Stimulated activated CD8-positive, alpha-beta memory T cell treated with anti-CD3 and anti-CD28 coated beads, Interleukin-4, amount 100 ng/mL, for 4 hours (primary cell): Measurements from ENCODE around the gene TRIP13.
A peak's percentile ranks its signal among the peaks of the same experiment; 100 is the strongest.
"Not testable (repeated sequence)": the region's sequence is repeated elsewhere in the genome, so short reads cannot be mapped to it uniquely, and the experiment has no call there.

Source experiments
- DNase-seq, 2 donors: peaks; one replicate each; pipeline ENCODE4 v3.0.0-alpha.2; 2020; ENCODE audit warnings: low read depth in 2 of 2, low spot score in 1 of 2

Gene TRIP13

DNA sequence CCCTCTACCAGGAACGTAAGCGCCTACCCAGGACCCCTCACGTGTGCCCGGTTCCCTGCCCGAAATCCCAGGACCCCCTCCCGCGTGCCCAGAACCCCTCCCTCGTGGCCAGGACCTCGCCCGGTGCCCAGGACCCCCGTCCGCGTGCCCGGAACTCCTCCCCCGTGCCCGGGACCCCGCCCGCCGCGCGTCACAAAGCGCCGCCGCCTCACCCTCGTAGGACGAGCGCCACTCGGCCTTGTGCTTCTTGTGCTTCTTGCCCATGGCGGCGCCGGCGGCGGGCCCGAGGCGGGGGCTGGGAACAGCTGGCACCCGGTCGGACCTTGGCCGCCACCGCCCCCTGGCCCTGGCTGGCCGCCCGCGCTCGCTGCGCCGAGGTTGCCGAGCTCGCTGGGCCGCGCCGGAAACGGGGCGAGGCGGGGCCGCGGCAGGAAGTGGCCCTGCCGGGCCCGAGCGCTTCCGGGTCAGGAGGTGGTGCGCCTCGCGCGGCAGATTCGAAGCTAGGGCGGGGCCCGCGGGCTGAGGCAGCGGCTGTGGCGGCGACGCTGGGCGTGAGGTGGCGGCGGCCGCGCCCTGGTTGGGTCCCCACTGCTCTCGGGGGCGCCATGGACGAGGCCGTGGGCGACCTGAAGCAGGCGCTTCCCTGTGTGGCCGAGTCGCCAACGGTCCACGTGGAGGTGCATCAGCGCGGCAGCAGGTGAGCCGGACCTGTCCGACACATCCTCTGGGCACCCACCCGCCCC lies at the start of gene TRIP13, which contains the start of gene BRD9:
TRIP13 (plus strand) TSS at position 491 of the 743 bp plus-strand sequence; CDS start at position 606, 115 bp downstream.
BRD9 (minus strand) TSS at position 408 of the 743 bp plus-strand sequence; CDS start at position 264, 144 bp downstream.
- peak; percentile 52 to 61 for DNase-seq

DNA sequence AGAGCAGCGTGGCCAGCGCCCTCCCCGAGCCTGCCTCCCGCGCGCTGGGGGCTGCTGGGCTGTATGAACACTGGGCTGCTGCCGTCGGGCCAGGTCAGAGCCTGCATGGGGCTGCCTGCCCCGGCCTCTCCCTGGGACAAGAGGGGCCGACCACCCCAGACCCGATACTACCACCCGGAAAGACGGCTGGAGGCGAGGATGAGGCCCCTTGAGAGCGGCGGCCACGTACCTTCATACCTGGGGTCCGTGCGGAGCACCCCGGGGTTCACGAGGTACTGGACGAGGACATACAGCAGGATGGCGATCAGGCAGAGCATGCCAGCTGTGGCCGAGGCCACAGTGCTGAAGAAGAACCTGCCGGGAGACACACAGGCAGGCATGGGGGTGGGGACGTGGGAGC lies 49.3 kb upstream of the TRIP13 start:
- not testable (repeated sequence) for DNase-seq

GRCh38 chr5:843926-844325 lies 48.8 kb upstream of the TRIP13 start:
- not testable (repeated sequence) for DNase-seq

DNA sequence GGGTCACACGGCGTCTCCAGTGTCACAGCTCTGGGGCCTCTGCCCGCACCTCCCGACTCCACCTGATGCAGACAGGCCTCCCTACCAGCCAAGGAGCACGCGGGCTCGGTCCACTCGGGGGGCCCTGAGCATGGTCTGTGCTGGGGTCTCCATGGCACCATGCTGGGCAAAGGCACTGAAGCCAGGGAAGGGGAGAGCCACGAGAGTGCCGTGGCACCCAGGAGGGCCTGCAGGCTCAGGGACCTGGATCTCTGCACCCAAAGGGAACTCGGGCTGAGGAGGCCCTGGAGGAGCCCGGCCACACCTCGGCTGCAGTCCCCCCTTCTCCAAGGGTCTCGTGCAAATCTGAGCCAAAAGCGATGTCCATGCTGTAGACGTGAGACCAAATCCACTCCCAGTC lies 48.3 kb upstream of the TRIP13 start:
- DNase-seq = not testable (repeated sequence)

GRCh38 chr5:845031-845675 lies 47.5 kb upstream of the TRIP13 start:
- DNase-seq = not testable (repeated sequence)

DNA sequence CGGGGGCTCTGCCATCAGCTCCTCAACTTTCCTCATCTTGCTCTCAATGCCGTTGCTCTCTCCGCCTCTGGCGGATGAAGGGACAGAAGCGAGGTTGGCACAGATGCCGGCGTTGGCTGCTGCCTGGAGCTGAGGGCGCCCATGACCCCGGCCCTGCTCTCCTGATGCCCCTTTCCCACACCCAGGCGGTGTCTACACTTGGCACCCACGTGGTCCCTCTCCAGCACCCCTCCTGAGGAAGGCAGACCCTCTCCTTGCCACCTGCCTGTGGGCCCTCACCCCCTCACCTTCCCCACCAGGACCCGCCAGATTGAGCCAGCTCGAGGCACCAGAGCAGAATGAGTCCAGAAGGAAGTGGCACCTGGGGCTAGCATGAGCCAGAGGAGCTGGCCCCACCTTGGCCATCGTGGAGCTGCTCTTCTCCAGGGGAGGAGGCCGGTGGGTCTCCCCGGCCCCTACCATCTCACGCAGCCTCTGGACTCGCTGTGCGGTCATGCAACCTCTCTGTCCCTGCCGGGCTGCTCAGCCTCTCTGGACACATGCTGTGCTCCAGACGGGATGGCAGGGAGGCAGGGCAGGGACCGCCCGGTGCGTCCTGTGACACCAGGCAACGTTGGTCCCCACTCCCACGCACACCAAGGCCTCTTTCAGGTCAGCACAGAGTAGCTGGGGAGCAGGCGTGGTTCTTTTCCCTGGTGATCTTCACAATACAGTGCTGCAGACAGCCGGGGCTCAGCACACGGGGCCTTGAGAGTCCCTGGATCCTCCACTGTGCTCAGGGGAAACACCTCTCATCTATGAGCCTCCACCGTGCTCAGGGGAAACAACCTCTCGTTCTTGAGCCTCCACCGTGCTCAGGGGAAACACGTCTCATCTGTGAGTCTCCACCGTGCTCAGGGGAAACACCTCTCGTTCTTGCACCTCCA lies 46.7 kb upstream of the TRIP13 start:
- DNase-seq = not testable (repeated sequence)

DNA sequence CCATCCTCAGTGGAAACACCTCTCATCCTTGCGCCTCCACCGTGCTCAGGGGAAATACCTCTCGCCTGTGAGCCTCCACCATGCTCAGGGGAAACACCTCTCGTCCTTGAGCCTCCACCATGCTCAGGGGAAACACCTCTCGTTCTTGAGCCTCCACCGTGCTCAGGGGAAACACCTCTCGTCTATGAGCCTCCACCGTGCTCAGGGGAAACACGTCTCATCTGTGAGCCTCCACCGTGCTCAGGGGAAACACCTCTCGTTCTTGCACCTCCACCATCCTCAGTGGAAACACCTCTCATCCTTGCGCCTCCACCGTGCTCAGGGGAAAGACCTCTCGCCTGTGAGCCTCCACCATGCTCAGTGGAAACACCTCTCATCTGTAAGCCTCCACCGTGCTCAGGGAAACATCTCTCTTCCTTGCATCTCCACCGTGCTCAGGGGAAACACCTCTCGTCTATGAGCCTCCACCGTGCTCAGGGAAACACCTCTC lies 46.0 kb upstream of the TRIP13 start:
- DNase-seq = not testable (repeated sequence)

DNA sequence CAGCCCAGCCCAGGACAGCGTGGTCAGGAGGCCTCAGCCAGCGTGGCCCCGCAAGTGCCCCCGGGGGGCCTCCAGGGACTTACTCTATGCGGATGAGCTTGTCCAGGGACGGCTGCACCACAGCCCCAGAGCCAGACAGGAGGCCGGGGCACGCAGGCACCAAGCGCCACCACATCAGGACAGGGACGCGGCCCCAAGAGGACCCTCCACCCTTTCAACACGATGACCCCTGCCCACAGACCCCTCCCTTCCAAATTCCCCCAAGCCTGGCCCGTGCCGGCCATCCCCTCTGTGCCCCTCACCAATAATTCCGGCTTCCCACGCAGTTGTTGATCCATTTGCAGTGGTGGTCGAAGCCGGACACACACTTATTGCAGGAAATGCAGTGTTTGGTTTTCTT lies 45.5 kb upstream of the TRIP13 start:
- not testable (repeated sequence) for DNase-seq

DNA sequence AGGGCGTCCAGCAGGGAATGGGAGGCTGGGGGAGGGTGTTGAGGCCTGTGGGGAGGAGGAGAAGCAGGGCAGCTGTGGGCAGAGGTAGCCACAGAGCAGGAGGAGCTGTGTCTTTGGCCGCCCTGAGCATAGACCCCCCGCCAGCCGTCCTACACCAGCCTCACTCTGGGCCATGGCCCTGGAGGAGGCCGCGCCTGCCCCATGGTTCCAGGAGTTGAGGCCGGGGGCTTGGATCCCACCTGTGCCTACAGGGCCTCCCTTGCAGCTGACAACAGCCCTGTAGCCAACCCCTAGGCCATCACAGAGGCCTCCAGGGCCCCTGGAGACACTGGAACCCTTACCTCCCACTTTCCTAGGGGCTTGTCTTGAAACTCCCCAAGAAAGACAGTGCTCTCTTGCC lies 44.9 kb upstream of the TRIP13 start:
- not testable (repeated sequence) for DNase-seq

DNA sequence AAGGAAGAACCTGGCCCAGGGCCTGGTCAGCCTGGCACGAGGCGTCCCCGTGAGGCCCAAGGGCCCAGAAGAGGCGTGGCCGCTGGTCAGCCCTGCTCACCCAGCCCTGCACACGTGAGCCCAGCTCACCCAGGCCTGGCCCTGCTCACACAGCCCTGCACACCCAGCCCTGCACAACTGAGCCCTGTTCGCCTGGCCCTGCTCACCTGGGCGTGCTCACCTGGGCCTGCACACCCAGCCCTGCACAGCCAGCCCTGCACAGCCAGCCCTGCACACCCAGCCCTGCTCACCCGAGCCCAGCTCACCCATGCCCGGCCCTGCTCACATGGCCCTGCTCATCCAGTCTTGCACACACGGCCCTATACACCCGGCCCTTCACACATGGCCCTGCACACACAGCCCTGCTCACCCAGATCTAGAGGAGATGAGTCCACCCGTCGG lies 44.0 kb upstream of the TRIP13 start:
- DNase-seq = no peak

- DNase-seq = no peak
Measured at GRCh38 chr5:849651-850301, 42.9 kb upstream of the TRIP13 start.

- no peak for DNase-seq
Measured at GRCh38 chr5:850511-851006, 42.1 kb upstream of the TRIP13 start, which contains the start of gene ZDHHC11. ZDHHC11 (minus strand) TSS chr5:850986; CDS start chr5:850602, 384 bp downstream.

- DNase-seq = no peak
Measured at GRCh38 chr5:851076-851475, 41.6 kb upstream of the TRIP13 start.

GRCh38 chr5:851553-851952 lies 41.1 kb upstream of the TRIP13 start:
- DNase-seq = no peak

DNA sequence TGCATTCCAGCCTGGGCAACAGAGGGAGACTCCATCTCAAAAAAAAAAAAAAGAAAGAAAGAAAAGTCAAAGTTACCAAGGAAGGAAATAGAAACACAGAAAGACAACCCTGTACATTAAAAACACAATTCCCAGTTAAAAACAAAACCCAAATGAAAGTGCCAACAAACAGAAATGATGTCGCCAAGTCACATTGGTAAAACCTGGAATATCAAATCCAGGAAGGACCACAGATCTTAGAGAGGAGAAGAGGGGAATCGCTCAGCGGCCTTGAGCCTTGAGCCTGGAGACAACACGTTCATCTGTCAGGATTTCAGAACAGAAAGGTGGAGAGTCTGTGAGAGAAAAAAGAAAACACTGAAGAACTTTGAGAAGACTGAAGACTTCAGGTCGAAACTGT lies 40.7 kb upstream of the TRIP13 start:
- no peak for DNase-seq

- no peak for DNase-seq
Measured at GRCh38 chr5:852431-853401, 40.0 kb upstream of the TRIP13 start.

DNA sequence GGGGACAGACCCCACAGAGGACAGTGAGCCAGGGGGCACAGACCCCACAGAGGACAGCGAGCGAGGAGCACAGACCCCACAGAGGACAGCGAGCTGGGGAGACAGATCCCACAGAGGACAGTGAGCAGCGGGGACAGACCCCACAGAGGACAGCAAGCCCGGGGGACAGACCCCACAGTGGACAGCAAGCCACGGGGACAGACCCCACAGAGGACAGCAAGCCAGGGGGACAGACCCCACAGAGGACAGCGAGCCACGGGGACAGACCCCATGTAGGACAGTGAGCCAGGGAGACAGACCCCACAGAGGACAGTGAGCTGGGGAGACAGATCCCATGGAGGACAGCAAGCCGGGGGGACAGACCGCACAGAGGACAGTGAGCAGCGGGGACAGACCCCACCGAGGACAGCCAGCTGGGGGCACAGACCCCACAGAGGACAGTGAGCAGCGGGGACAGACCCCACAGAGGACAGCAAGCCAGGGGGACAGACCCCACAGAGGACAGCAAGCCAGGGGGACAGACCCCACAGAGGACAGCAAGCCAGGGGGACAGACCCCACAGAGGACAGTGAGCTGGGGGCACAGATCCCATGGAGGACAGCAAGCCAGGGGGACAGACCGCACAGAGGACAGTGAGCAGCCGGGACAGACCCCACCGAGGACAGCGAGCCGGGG lies 39.1 kb upstream of the TRIP13 start:
- not testable (repeated sequence) for DNase-seq

DNA sequence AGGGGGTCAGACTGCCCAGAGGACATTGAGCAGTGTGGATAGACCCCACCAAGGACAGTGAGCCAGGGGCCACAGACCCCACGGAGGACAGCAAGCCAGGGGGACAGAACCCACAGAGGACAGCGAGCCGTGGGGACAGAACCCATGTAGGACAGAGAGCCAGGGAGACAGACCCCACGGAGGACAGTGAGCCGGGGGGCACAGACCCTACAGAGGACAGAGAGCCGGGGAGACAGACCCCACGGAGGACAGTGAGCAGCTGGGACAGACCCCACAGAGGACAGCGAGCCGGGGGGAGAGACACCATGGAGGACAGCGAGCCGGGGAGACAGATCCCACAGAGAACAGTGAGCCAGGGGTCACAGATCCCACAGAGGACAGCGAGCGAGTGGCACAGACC lies 38.5 kb upstream of the TRIP13 start:
- DNase-seq = no peak
